Smooth muscle cell (in vitro differentiated cells): Measurements from ENCODE around the gene ASPDH. TPM values are rescaled to one million over a fixed set of nuclear protein-coding genes. Genes with fewer than 3 reads are reported as not detected.

Experiments used
- DNase-seq: peaks from one replicate; lab custom pipeline; 2025; ENCODE audit not compliant: unreplicated experiment; lab: John Stamatoyannopoulos, UW
- H2AFZ ChIP-seq: fragments of 200-600 bp; sonication (generic); 2 replicates; pipeline ENCODE4 v1.6.0; 2016; ENCODE audit warnings: antibody characterized with exemption, low read depth, mild to moderate bottlenecking
- H3F3A ChIP-seq: fragments of 200-600 bp; sonication (generic); 2 replicates; pipeline ENCODE4 v1.6.0; 2017; ENCODE audit warnings: antibody characterized with exemption, low read depth
- H3K27ac ChIP-seq: fragments of 200-600 bp; sonication (generic); 2 replicates; pipeline ENCODE4 v1.5.1; 2016; ENCODE audit warnings: low read depth, mild to moderate bottlenecking
- H3K27me3 ChIP-seq: fragments of 200-600 bp; sonication (generic); 2 replicates; pipeline ENCODE4 v1.6.1; 2016; ENCODE audit warnings: low read depth, mild to moderate bottlenecking
- H3K36me3 ChIP-seq: fragments of 200-600 bp; sonication (generic); 2 replicates; pipeline ENCODE4 v1.5.1; 2016; ENCODE audit warnings: low read depth
- H3K4me1 ChIP-seq: fragments of 200-600 bp; sonication (generic); 2 replicates; pipeline ENCODE4 v1.5.1; 2016; ENCODE audit warnings: low read depth
- H3K4me2 ChIP-seq: fragments of 200-600 bp; sonication (generic); 2 replicates; pipeline ENCODE4 v1.6.0; 2016; ENCODE audit warnings: mild to moderate bottlenecking
- H3K4me3 ChIP-seq: fragments of 200-600 bp; sonication (generic); 2 replicates; pipeline ENCODE4 v1.5.1; 2016; ENCODE audit warnings: mild to moderate bottlenecking
- H3K79me2 ChIP-seq: fragments of 200-600 bp; sonication (generic); 2 replicates; pipeline ENCODE4 v1.6.0; 2016; ENCODE audit warnings: low read depth, mild to moderate bottlenecking
- H3K9ac ChIP-seq: fragments of 200-600 bp; sonication (generic); 2 replicates; pipeline ENCODE4 v1.6.0; 2016; ENCODE audit warnings: low read depth
- H3K9me3 ChIP-seq: fragments of 200-600 bp; sonication (generic); replicated peaks from 2 replicates; pipeline ENCODE4 v1.5.1; 2016; ENCODE audit warnings: low read depth
- H4K20me1 ChIP-seq: fragments of 200-600 bp; sonication (generic); 2 replicates; pipeline ENCODE4 v1.6.0; 2016; ENCODE audit warnings: low read depth
- CTCF ChIP-seq: fragments of 200-600 bp; sonication (generic); IDR thresholded peaks from 2 replicates; pipeline ENCODE4 v1.5.1; 2017; ENCODE audit warnings: borderline replicate concordance, mild to moderate bottlenecking, antibody characterized with exemption; ENCODE audit not compliant: insufficient read depth, poor library complexity, severe bottlenecking
- WGBS: methylation state at CpG from one replicate; pipeline ENCODE4 v1.1.7; 2016; ENCODE audit warnings: low lambda C conversion rate; 5-methylcytosine and 5-hydroxymethylcytosine counted together
- polyA plus RNA-seq: library from polyadenylated mRNA; unstranded; fragments of >200 nt; fragmentation: Nextera tagmentation; extraction: Ambion mirVana; gene quantifications from 2 replicates; pipeline ENCODE4 v1.2.1, GENCODE V29; 2016
- total RNA-seq: library from RNA; depleted of rRNA; stranded (reverse); fragments of >200 nt; gene quantifications from 2 replicates; pipeline ENCODE4 v1.2.3, GENCODE V29; 2014

ASPDH gene
- total and polyA plus RNA-seq, 2 experiments from 2014 or later: not detected

- Histone ChIP-seq H3K9me3 (no peaks in the 10 kb centered on the region), H3K4me3 (peak overlapping the region; percentile 45), H3K79me2 (no peaks in the 10 kb centered on the region), H3K36me3 (no peaks in the 10 kb centered on the region), H4K20me1 (no peaks in the 10 kb centered on the region), H3K4me2 (peak overlapping the region; percentile 84), H2AFZ (no peak overlapping the region), H3K27ac (no peak overlapping the region), H3K9ac (no peak overlapping the region), H3K27me3 (peaks cover 26% of the 10 kb centered on the region), H3K4me1 (no peaks in the 10 kb centered on the region), H3F3A (no peaks in the 10 kb centered on the region)
- 6% methylated on average over 6 of the region's 32 CpGs for WGBS
- DNase-seq: no peak
- TF ChIP-seq CTCF: no peak
Measured at GRCh38 chr19:50551034-50551714, 37.5 kb upstream of the ASPDH start.

GRCh38 chr19:50550594-50550966 lies 36.9 kb upstream of the ASPDH start:
- no peaks in the 10 kb centered on the region for H3K4me1 ChIP-seq
- H3K36me3 ChIP-seq: no peaks in the 10 kb centered on the region
- H2AFZ ChIP-seq: no peak overlapping the region
- no peaks in the 10 kb centered on the region for H3K79me2 ChIP-seq
- no peak for TF ChIP-seq CTCF
- H3K9ac ChIP-seq: no peak overlapping the region
- no peaks in the 10 kb centered on the region for H4K20me1 ChIP-seq
- H3K27ac ChIP-seq: no peak overlapping the region
- no peak for DNase-seq
- peak overlapping the region; percentile 45 for H3K4me3 ChIP-seq
- WGBS: 63% methylated on average over 6 of the region's 8 CpGs
- no peaks in the 10 kb centered on the region for H3F3A ChIP-seq
- peaks cover 25% of the 10 kb centered on the region for H3K27me3 ChIP-seq
- H3K4me2 ChIP-seq: peak overlapping the region; percentile 84
- H3K9me3 ChIP-seq: no peaks in the 10 kb centered on the region

- WGBS: 86% methylated on average over 17 of the region's 17 CpGs
- no peak overlapping the region for H2AFZ ChIP-seq
- H3K4me3 ChIP-seq: no peak overlapping the region
- H3K36me3 ChIP-seq: no peaks in the 10 kb centered on the region
- H3K9me3 ChIP-seq: no peaks in the 10 kb centered on the region
- no peak for TF ChIP-seq CTCF
- H3K27ac ChIP-seq: no peak overlapping the region
- DNase-seq: no peak
- H3K4me2 ChIP-seq: peak overlapping the region; percentile 84
- no peaks in the 10 kb centered on the region for H3K4me1 ChIP-seq
- H3K27me3 ChIP-seq: peaks cover 20% of the 10 kb centered on the region
- H3K9ac ChIP-seq: no peak overlapping the region
- H4K20me1 ChIP-seq: no peaks in the 10 kb centered on the region
- no peaks in the 10 kb centered on the region for H3F3A ChIP-seq
- no peaks in the 10 kb centered on the region for H3K79me2 ChIP-seq
Measured at GRCh38 chr19:50549927-50550593, 36.3 kb upstream of the ASPDH start.
